GM19467 (cell line): ENCODE measurements around the gene ADAM23.
A peak's percentile ranks its signal among the peaks of the same experiment; 100 is the strongest.
"Not testable (repeated sequence)": the region's sequence is repeated elsewhere in the genome, so short reads cannot be mapped to it uniquely, and the experiment has no call there.

Source experiments
- ATAC-seq: cut with Tn5 transposase; IDR thresholded peaks from one replicate; pipeline ENCODE4 v1.9.1; 2021; ENCODE audit warnings: mild to moderate bottlenecking, moderate library complexity; ENCODE audit not compliant: unreplicated experiment

Gene ADAM23, protein sequence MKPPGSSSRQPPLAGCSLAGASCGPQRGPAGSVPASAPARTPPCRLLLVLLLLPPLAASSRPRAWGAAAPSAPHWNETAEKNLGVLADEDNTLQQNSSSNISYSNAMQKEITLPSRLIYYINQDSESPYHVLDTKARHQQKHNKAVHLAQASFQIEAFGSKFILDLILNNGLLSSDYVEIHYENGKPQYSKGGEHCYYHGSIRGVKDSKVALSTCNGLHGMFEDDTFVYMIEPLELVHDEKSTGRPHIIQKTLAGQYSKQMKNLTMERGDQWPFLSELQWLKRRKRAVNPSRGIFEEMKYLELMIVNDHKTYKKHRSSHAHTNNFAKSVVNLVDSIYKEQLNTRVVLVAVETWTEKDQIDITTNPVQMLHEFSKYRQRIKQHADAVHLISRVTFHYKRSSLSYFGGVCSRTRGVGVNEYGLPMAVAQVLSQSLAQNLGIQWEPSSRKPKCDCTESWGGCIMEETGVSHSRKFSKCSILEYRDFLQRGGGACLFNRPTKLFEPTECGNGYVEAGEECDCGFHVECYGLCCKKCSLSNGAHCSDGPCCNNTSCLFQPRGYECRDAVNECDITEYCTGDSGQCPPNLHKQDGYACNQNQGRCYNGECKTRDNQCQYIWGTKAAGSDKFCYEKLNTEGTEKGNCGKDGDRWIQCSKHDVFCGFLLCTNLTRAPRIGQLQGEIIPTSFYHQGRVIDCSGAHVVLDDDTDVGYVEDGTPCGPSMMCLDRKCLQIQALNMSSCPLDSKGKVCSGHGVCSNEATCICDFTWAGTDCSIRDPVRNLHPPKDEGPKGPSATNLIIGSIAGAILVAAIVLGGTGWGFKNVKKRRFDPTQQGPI

DNA sequence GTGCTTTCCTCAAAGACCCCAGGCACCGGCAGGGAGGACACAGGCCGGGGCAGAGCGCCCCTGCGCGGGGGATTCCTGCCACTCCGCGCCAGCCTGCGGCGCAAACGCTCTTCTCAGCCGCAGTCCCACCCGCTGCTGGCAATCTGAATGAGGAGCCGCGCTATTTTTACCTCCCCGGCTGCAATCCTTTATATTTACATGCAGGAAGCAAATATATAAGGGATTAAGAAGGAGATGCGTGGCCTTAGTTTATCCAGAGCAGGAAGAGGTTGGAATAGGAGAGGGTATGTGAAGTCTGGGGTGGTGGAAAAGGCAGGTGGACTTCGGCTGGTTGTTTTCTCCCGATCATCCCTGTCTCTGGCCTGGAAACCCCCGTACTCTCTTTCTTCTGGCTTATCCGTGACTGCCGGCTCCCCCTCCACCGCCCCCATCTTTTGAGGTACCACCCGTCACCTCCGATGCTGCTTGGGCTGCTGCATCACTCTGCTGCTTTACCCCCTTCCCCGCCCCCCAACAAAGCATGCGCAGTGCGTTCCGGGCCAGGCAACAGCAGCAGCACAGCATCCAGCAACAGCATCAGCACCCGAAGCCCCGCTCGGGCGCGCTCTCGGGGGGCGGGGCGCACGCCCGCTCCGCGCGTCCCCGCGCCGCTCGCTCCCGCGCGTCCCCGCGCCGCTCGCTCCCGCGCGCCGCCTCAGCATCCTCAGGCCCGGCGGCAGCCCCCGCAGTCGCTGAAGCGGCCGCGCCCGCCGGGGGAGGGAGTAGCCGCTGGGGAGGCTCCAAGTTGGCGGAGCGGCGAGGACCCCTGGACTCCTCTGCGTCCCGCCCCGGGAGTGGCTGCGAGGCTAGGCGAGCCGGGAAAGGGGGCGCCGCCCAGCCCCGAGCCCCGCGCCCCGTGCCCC lies at the start of gene ADAM23:
Gene ADAM23, plus strand, starts transcription at position 700 of the 902 bp plus-strand sequence. CDS start 335 bp downstream, outside the sequence.
- peak; percentile 43 for ATAC-seq

DNA sequence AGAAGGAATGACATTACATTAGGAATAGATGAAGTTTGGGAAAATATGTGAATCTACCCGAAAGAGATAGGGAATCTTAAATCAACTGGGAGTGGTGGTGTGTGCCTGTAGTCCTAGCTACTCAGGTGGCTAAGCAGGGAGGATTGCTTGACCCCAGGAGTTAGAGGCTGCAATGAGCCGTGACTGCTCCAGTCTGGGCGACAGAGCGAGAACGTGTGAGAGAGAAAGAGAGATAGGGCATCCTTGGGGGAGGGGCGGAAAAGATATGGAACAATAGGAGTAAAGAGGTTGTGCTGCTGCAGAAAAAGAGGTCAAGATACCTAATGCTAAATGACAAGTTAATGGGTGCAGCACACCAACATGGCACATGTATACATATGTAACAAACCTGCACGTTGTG lies 47.1 kb upstream of the ADAM23 start:
- no peak for ATAC-seq

DNA sequence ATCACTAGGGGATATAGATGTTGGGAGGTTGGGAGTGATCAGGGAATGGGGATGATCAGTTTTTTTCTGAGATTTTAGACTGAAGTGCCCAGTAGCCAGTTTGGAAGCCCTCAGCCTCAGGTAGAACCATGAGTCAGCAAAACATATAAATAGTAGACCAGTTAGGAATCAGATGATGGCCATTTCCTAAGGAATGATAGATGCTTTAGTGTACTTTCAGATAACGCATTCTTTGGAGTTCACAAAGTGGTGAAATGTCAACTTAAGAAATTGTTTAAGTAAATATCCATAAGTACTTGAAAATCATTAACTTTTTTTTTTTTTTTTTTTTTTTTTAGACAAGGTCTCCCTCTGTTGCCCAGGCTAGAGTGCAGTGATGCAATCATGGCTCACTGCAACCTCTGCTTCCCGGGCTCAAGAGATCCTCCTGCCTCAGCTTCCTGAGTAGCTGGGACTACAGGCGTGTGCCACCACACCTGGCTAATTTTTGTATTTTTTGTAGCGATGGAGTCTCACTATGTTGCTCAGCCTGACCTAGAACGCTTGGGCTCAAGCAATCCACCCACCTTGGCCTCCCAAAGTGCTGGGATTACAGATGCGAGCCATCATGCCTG lies 40.3 kb upstream of the ADAM23 start:
- not testable (repeated sequence) for ATAC-seq

DNA sequence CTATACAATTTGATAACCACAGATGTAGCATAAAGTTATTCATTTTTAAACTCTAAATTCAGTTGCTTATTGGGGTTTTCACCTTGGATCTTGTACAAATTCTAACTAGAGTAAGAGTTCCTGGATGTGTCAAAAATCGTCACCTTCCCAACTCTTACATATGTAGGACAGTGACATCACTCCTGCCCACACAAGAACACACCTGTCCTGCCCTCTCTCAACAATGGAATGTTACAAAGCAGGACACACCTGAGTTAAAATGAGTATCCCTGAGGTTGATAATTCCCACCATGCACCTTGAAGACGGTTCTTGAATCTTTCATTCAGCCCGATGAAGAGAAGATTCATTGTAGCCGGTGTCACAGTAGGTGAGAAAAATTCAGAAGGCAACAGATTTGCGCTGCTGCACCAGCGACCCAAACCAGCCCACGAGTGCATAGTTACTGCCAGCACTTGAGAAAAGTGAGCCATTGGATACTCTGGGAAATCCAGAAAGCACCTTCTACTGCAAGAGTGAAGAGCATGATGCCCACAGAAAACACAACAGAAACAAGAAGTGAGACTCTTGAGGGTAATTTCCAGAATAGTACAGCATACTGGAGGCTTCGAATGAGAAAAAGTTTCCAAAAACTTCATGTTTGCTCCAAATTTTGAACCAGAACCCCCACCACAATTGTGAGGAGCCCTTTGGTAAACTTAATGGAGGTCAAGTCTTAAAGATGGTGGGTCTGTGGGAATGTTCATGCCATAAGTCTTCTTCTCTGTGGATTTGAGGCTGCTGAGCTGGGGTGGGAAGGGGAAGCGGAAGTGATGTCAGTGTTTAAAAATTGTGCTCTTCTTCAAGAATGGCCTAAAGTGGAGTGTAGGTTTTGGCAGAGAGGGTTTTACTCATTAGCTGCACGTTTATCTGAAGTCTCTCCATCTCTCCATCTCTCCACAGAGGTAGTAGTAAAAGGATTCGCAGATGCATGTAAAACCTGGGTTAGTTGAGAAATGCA lies 34.7 kb upstream of the ADAM23 start:
- no peak for ATAC-seq

DNA sequence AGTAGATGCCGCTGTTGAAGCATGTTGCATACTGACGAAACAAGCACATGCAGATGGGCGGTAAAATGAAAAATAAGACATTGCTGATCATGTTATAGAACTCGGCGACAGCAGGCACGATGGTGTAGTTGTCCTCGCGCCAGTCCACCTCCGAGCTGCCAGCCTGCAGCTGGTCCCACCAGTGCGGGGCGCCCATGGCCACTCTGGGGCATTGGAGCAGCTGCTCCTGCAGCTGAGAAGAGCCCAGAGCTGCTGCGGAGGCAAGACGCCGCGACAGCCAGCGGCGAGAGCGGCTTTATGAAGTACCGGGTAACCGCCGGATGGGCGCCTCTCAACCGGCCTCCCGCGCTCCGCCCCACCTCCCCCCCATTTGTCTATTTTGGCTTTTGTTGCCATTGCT lies 32.6 kb upstream of the ADAM23 start:
- no peak for ATAC-seq

DNA sequence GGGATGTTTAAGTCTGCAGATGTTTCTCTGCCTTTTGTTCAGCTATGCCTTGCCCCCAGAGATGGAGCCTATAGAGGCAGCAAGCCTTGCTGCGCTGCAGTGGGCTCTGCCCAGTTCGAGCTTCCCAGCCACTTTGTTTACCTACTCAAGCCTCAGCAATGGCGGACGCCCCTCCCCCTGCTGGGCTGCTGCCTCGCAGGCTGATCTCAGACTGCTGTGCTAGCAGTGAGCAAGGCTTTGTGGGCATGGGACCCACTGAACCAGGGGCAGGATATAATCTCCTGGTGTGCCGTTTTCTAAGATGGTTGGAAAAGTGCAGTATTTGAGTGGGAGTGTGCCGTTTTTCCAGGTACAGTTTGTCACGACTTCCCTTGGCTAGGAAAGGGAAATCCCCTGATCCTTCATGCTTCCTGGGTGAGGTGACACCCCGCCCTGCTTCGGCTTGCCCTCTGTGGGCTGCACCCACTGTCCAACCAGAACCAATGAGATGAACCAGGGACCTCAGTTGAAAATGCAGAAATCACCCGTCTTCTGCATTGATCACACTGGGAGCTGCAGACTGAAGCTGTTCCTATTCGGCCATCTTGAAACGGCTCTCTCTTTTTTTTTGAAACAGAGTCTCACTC lies 27.6 kb upstream of the ADAM23 start:
- no peak for ATAC-seq

DNA sequence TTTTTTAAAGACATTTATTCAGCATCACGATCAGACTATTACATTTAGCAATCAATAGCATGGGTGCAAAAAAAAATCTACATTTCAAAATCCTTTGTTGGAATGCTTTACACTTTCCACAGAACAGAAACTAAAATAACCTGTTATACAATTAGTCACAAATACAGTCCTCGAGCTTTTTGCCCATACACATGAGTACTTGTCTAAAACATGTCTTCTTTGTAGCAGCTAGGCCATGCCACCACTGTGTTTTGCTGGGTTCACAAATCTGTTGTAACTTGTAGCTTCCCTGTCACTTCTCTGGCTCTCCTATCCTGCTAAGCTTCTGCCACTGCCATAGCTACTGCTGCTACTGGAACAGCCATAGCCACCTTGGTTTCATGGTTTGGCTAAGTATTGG lies 24.4 kb upstream of the ADAM23 start:
- ATAC-seq: no peak

DNA sequence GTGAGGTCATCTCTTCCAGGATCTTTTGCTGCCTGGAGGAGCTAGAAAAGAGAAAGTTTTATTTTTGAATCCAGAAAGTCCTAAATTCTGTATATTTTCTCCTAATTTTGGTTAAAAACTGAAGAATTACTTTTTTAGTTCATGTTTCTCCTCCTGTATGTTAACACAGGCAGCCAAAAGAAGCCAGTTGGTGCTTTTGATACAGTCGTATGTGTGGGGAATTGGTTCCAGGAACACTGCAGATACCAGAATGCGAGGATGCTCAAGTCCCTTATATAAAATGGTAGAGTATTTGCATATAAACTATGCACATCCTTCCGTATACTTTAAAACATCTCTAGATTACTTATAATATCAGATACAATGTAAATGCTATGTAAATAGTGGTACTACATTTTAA lies 22.6 kb upstream of the ADAM23 start:
- no peak for ATAC-seq

DNA sequence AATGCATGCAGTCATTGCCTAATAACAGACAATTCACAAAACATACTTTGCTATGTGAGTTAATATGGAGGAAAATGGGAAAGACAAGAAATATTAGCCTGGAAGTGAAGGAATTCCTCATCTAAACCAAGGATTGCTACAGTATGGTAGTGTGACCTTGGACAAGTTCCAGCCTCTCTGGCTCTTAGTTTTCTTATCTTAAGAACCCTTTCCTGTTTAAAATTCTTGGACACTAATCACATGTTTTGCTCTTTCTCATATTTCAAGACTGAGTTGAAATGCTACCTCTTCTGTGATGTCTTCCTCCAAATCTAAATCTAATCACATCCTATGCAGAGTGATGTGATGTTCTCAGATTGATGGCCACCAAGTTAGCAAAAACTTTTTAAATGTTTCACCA lies 20.8 kb upstream of the ADAM23 start:
- ATAC-seq: no peak

DNA sequence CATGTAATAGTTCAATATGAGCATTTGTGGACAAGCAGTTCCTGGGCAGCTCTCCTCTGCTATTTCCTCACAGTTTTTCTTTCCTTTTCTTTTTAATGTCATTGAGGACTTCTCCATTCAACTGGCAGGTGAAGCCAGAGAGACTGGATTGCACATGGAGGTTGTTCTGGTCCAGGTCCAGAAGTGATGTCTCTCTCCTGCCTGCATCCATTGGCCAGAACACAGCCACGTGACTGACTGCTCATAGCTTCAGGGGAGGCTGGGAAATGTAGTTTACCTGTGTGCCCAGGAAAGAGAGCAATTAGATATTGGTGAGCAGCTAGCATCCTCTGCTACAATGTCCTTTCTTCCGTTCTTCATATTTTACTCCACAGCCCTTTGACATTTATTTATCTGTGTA lies 20.2 kb upstream of the ADAM23 start:
- no peak for ATAC-seq

DNA sequence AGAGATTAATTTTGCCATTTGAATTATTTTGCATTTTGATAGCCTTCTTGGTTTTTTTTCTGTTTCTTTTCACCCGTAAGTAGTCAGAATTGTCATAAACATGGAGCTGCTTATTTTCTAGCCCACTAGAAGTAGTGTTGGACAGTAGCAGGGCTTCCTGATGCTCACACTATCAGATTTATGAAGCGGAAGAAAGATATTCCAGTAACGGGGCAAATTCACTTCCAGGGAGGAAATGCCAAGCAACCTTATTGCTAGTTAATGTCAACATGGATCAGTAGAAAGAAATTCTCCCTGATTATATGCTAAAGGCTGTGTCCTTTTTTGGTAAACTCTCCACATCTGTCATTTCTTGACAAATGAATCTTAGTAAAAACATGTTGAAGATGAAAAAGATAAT lies 19.2 kb upstream of the ADAM23 start:
- ATAC-seq: no peak

DNA sequence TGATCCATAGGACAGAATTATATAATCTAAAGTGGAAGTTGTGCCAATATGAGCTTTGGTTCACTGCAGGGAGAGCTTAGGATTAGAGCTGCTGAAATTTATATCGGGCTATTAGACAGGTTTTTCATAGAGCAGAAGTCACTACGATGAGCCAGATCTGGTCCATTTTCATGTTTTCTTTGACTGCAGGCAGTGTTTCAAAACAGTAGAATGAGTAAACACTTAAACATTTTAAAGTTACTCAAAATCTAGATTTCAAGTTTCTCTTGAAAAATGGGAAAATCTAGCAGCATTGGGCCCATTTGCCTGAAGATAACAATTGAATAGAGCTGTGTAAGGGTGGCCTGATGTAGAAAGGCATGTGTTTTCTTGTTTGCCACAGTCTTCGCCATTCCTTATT lies 14.5 kb upstream of the ADAM23 start:
- ATAC-seq: no peak

DNA sequence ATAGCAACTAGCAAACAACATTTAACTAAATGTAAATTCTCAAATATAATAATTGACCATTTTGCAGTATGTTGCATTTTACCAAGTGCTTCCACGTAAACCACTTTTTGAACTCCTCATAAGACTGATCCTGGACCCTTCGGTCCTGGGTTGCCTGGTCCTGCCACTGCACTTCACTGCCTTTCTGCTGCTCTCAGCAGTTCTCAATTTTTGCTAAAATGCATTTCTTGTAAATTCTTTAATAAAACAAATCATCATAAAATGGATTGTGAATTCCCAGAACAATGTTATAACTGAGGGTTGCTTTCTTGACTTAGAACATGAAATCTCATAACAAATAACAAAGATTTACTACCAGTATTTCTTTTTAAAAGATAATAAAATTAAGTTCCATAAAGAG lies 12.9 kb upstream of the ADAM23 start:
- ATAC-seq: no peak

DNA sequence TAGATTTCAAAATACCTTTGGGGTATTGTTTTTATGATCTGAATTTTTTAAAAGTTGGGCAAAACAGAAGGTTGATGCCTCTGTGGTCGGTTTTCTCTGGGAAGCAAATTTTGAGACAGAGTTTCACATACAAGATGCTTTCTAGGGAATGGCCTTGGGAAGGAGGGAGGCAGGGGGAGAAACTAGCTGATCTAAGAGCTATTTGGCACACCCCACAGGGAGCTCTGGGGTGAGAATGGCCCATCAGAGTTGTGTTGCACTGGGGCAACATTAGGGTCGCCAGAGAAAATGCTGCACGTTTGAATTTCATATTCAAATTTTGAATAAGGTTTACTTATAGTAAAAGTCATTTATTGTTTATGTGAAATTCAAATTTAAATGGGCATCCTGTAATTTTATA lies 11.9 kb upstream of the ADAM23 start:
- ATAC-seq: no peak

DNA sequence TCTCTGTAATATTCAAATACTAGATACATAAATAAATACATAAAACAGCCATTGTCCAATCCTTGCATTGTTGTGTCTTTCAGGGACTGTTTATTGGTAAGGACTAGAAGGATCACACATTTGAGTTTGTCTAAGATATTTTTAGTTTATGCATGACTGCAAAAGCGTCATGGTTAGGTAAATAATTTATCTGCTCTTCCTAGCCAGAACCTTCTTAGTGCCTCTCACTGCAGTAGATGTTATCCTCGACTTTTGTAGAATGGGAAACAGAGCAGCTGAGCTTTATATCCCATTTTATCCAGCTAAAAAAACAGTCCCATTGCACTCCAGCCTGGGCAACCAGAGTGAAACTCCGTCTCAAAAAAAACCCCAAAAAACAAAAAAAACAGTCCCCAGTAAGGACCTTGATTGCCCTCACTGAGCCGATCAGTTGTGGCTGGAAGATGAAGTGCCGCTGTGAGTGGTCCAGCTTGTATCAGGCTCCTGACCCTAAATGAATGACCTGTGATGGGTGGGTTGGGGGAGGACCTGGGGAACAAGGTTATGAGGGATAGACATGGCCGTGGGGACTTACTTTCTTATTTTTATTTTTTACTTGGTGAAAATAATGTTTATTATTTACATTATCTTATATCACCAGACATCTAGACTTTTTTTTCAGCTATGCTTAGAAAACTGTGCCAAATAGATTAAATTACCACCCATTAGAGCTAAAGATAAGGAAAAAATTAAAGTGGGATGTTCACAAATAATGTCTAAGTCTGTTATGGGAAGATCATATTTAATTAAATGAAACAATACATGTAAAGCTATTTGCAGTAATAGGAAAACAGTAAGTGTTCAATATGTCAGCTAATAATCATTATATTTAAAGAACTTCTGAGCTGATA lies 10.9 kb upstream of the ADAM23 start:
- ATAC-seq: no peak

DNA sequence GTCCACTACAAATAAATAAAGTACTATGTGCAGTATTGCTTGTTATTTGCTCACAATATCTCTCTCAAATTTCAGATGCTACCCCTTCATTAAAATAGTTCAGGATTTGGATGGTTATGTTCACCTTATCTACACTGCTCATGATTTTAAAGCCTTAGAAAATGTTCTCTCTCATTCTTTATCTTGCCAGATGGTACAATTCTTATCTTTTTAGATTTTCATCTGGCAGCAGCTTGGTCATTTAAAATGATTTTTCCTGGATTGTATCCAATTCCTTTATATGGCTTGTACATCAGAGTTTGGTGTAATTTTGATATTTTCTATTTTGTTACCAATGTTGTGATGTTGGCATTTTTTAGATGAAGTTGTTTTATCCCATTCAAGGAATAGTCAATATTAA lies 10.1 kb upstream of the ADAM23 start:
- ATAC-seq: no peak

DNA sequence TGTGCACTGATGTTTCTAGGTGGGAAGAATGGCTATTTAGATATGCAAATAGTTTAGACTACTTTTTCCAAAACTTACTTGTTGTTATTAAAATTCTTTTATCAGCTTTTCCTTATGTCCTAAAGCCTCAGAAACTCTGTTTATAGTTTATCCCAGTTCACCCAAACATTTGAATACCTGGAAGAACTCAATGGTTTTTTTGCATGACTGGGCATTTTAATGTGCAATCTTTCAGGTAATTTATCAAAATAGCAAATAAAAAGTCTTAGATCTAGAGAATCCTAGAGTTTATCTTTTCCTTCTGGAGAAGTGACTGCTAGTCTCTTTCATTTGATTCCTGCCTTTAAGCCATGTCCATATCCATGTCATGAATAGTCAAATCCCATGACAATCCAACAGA lies 9.6 kb upstream of the ADAM23 start:
- ATAC-seq: no peak

DNA sequence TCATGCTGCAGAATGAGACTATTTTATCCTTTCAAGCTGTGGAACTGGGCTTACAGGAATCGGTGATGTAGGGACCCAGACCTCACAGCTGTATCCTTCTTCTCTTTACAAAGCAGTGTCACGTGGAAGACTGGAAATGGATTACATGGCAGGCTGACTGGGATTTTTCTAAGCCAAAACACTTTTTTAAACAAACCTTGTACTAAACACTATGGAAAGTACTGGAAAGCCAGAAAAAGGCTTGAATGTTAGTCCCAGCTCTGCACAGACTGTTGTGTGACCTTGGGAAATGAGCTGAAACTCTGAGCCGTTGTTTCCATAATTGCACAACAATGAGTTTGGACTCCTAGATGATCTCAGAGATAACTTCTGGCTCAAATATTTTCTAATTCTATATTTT lies 7.6 kb upstream of the ADAM23 start:
- no peak for ATAC-seq
